ENCODE results near the gene UTF1. TPM values are rescaled to one million over a fixed set of nuclear protein-coding genes. Genes with fewer than 3 reads are reported as not detected.

The UTF1 gene
- total and polyA plus RNA-seq, 2 experiments from 2014 or later: not detected

DNA sequence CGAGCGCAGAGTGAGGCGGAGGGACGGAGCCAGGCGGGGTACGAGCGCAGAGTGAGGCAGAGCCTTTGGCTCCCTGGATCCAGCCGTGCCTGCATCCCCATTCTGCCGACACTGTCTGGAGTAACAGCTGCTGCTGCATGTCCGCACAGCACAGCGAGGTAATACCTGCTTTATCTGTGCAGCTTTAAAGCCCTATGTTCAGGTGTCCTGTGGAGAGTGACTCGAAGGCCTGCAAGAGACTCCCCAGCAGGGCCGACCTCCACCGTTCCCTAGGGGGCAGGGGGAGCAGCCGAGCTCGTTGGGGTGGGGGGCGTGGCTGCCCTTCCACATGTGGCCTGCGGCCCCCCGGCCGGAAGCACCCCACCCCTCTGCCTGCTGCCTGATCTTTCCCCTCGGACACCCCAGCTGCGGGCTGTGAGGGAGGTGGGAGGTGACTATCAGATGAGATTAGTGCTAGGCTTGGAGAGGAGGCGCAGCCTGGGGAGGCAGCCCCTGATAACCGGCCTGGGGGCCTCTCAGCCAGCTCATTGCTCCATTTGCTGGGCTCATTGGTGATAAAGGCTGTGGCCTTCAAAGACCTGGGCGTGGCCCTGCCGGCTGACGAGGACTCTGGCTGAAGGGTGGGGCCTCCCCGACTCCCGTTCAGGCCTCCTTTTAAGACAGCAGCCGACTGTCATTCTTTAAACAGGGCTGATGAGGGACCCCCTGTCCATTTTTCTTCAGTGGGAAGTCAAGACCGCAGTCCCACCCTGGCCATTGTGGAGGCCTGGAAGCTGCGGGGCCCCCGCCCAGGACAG is 15.6 kb downstream of the UTF1 start:
- no peaks in the 10 kb centered on the region for H3K9me3 ChIP-seq (ENCODE audit: low read depth)
- no peaks in the 10 kb centered on the region for H3K79me2 ChIP-seq (ENCODE audit: insufficient read depth)
- no peaks in the 10 kb centered on the region for H3K36me3 ChIP-seq (ENCODE audit: low read depth)
- TF ChIP-seq EZH2phosphoT487 (IDR thresholded peaks at IDR 0.05; ENCODE audit: insufficient read depth, low read depth): no peak
- no peak for TF ChIP-seq EZH2 (IDR thresholded peaks at IDR 0.05; ENCODE audit: insufficient read depth, poor library complexity, severe bottlenecking)
- no peaks in the 10 kb centered on the region for H3F3A ChIP-seq (ENCODE audit: insufficient read depth)
- no peaks in the 10 kb centered on the region for H3K9me2 ChIP-seq (ENCODE audit: insufficient read depth)
- H3K4me1 ChIP-seq (ENCODE audit: insufficient read depth): no peaks in the 10 kb centered on the region
- no peak overlapping the region for H3K4me2 ChIP-seq (ENCODE audit: unreplicated experiment)
- peaks cover 36% of the 10 kb centered on the region for H3K27me3 ChIP-seq (replicated peaks; ENCODE audit: insufficient read depth)
- WGBS, 2 experiments (ENCODE audit: low coverage in 1 of 2, low lambda C conversion rate in 2 of 2, missing lambda C conversion rate in 2 of 2): 39 to 42% methylated on average over 27 to 30 of the region's 33 CpGs
- no peak overlapping the region for H3K9ac ChIP-seq
- H3K4me3 ChIP-seq: no peak overlapping the region
- H2AFZ ChIP-seq: no peak overlapping the region
- peak; percentile 42 for DNase-seq
- H3K27ac ChIP-seq: no peak overlapping the region
- in situ Hi-C loops (cut with MboI): no loop called here
- no peaks in the 10 kb centered on the region for H4K20me1 ChIP-seq (ENCODE audit: insufficient read depth)

DNA sequence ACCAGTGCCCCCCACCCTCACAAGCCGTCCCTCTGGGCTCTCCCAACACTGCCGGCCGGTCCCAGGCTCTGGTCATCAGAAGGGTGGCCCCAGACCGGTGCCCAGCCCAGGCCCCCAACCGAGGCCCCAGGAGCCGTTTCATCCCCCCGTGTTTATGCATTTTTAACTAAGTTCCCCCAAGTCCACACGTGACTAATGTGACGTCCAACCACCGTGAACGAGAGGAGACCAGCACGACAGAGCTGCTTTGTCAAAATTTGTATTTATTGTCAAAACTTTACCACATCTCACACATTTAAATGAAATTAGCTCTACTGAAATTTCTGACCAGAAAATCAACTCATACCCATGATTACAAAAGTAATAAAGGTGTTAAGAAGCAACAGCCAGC is 16.2 kb downstream of the UTF1 start:
- Histone ChIP-seq H3K4me2 (ENCODE audit: unreplicated experiment) (no peak overlapping the region), H3K27me3 (replicated peaks; ENCODE audit: insufficient read depth) (peaks cover 31% of the 10 kb centered on the region), H3K9me2 (ENCODE audit: insufficient read depth) (no peaks in the 10 kb centered on the region), H2AFZ (no peak overlapping the region), H3K4me3 (no peak overlapping the region), H3K79me2 (ENCODE audit: insufficient read depth) (no peaks in the 10 kb centered on the region), H3K4me1 (ENCODE audit: insufficient read depth) (no peaks in the 10 kb centered on the region), H3K27ac (no peak overlapping the region), H3K9me3 (ENCODE audit: low read depth) (no peaks in the 10 kb centered on the region), H4K20me1 (ENCODE audit: insufficient read depth) (no peaks in the 10 kb centered on the region), H3K9ac (no peak overlapping the region), H3F3A (ENCODE audit: insufficient read depth) (no peaks in the 10 kb centered on the region), H3K36me3 (ENCODE audit: low read depth) (no peaks in the 10 kb centered on the region)
- no peak for TF ChIP-seq EZH2phosphoT487 (IDR thresholded peaks at IDR 0.05; ENCODE audit: insufficient read depth, low read depth)
- no peak for TF ChIP-seq EZH2 (IDR thresholded peaks at IDR 0.05; ENCODE audit: insufficient read depth, poor library complexity, severe bottlenecking)
- in situ Hi-C loops (cut with MboI): no loop called here
- DNase-seq: no peak
- WGBS, 2 experiments (ENCODE audit: low coverage in 1 of 2, low lambda C conversion rate in 2 of 2, missing lambda C conversion rate in 2 of 2): 52 to 59% methylated on average over 11 to 12 of the region's 12 CpGs

DNA sequence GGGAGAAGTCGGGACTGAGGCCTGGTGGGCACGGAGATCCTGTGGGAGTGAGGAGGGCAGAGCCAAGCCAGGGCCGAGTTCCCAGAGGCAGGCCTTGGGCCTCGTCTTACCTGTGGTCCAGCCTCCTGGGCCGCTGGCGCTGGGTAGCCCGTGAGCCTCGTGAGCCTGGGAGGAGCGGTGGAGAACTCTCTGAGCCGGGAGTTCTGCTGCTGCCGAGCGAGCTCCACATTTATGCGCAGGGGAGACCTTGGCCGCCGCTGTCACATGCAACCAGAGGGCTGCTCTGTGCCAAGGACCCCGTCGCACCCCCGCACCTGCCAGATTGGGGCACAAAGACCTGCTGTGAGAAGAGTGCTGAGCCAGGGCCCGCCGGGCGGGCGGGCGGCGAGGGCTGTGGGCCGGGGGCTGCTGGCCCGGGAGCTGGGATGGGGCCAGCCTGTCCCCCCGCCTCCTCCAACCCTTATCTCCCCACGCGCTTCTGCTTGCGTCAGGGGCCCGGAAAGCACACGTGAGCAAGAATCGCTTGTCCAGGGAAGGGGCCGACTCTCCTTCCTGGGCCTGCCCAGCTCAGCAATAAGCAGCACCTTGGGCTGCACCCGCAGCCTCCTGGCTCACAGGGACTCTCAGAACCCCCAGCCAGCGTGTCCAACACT is 17.8 kb downstream of the UTF1 start:
- peaks cover 19% of the 10 kb centered on the region for H3K27me3 ChIP-seq (replicated peaks; ENCODE audit: insufficient read depth)
- no peak overlapping the region for H3K9ac ChIP-seq
- no peak overlapping the region for H3K4me2 ChIP-seq (ENCODE audit: unreplicated experiment)
- no peaks in the 10 kb centered on the region for H3K36me3 ChIP-seq (ENCODE audit: low read depth)
- H3F3A ChIP-seq (ENCODE audit: insufficient read depth): no peaks in the 10 kb centered on the region
- no peak overlapping the region for H2AFZ ChIP-seq
- no peaks in the 10 kb centered on the region for H4K20me1 ChIP-seq (ENCODE audit: insufficient read depth)
- no peaks in the 10 kb centered on the region for H3K9me2 ChIP-seq (ENCODE audit: insufficient read depth)
- TF ChIP-seq EZH2 (IDR thresholded peaks at IDR 0.05; ENCODE audit: insufficient read depth, poor library complexity, severe bottlenecking) (no peak), EZH2phosphoT487 (IDR thresholded peaks at IDR 0.05; ENCODE audit: insufficient read depth, low read depth) (no peak)
- H3K9me3 ChIP-seq (ENCODE audit: low read depth): no peaks in the 10 kb centered on the region
- H3K4me3 ChIP-seq: no peak overlapping the region
- 45 to 61% methylated on average over 20 to 25 of the region's 36 CpGs for WGBS, 2 experiments (ENCODE audit: low coverage in 1 of 2, low lambda C conversion rate in 2 of 2, missing lambda C conversion rate in 2 of 2)
- H3K79me2 ChIP-seq (ENCODE audit: insufficient read depth): no peaks in the 10 kb centered on the region
- H3K27ac ChIP-seq: no peak overlapping the region
- H3K4me1 ChIP-seq (ENCODE audit: insufficient read depth): no peaks in the 10 kb centered on the region
- DNase-seq: no peak
- in situ Hi-C loops (cut with MboI): no loop called here

DNA sequence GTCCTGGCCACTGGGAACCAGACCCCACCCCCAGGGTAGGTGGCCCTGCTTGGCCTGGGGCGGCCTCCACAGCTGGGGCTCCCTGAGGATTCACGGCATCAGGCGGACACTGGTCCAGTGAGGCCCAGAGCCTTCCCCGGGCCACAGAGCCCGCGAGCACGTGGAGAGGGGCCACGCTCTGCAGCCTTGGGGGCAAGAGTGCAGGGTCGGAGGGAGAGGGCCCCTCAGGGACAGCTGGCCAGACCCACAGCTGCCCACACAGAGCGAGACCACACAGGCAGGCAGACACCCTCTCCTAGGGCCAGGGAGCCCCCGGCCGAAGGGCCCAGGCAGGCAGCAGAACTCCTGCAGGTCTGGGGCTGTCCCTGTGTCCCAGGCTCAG is 18.3 kb downstream of the UTF1 start:
- Histone ChIP-seq H3K4me1 (ENCODE audit: insufficient read depth) (no peaks in the 10 kb centered on the region), H3F3A (ENCODE audit: insufficient read depth) (no peaks in the 10 kb centered on the region), H3K9me3 (ENCODE audit: low read depth) (no peaks in the 10 kb centered on the region), H3K4me3 (no peak overlapping the region), H3K4me2 (ENCODE audit: unreplicated experiment) (no peak overlapping the region), H3K36me3 (ENCODE audit: low read depth) (no peaks in the 10 kb centered on the region), H3K9me2 (ENCODE audit: insufficient read depth) (no peaks in the 10 kb centered on the region), H2AFZ (no peak overlapping the region), H3K27me3 (replicated peaks; ENCODE audit: insufficient read depth) (peaks cover 17% of the 10 kb centered on the region), H3K27ac (no peak overlapping the region), H3K9ac (no peak overlapping the region), H3K79me2 (ENCODE audit: insufficient read depth) (no peaks in the 10 kb centered on the region), H4K20me1 (ENCODE audit: insufficient read depth) (no peaks in the 10 kb centered on the region)
- no peak for DNase-seq
- TF ChIP-seq EZH2 (IDR thresholded peaks at IDR 0.05; ENCODE audit: insufficient read depth, poor library complexity, severe bottlenecking) (no peak), EZH2phosphoT487 (IDR thresholded peaks at IDR 0.05; ENCODE audit: insufficient read depth, low read depth) (no peak)
- 80% methylated on average over 9 to 12 of the region's 12 CpGs for WGBS, 2 experiments (ENCODE audit: low coverage in 1 of 2, low lambda C conversion rate in 2 of 2, missing lambda C conversion rate in 2 of 2)
- in situ Hi-C loops (cut with MboI): no loop called here

Measured in GM23248 (cell line).